HG03064 (cell line): Measurements from ENCODE around the gene ZC3H8.

Experiments
- ATAC-seq: cut with Tn5 transposase; IDR thresholded peaks from one replicate; pipeline ENCODE4 v1.9.1; 2021; ENCODE audit warnings: low read depth; ENCODE audit not compliant: unreplicated experiment

Gene ZC3H8

GRCh38 chr2:112166806-112167499 is 87.9 kb downstream of the ZC3H8 start:
- ATAC-seq = no peak

- ATAC-seq = no peak
These were observed 89.5 kb downstream of the ZC3H8 start for GRCh38 chr2:112165296-112165695.

- ATAC-seq = no peak
These were observed 90.0 kb downstream of the ZC3H8 start for GRCh38 chr2:112164876-112165275.

GRCh38 chr2:112163541-112163981 is 91.3 kb downstream of the ZC3H8 start:
- ATAC-seq = no peak

- no peak for ATAC-seq
These were observed 91.9 kb downstream of the ZC3H8 start for GRCh38 chr2:112162956-112163355.

GRCh38 chr2:112162341-112162740 is 92.5 kb downstream of the ZC3H8 start:
- ATAC-seq = no peak
